Esophagus squamous epithelium (tissue), 4 donors: ENCODE results near the gene DTNB.

Experiments used
- POLR2A ChIP-seq, 4 donors: fragments of 450-650 bp; IDR thresholded peaks; one replicate each; pipeline ENCODE4 v1.6.1; 2017; ENCODE audit warnings: antibody characterized with exemption in 4 of 4, mild to moderate bottlenecking in 4 of 4, moderate library complexity in 3 of 4
- TF ChIP-seq, protein P1 (sequence below), 6 experiments: fragments of 450-650 bp in 4 of 6; fragments of 200-600 bp in 2 of 6; sonication (generic) in 2 of 6; IDR thresholded peaks; one replicate each; pipeline ENCODE4 v1.5.1; 2016 to 2019; ENCODE audit warnings: antibody characterized with exemption in 6 of 6, mild to moderate bottlenecking in 4 of 6, moderate library complexity in 4 of 6

DNA sequence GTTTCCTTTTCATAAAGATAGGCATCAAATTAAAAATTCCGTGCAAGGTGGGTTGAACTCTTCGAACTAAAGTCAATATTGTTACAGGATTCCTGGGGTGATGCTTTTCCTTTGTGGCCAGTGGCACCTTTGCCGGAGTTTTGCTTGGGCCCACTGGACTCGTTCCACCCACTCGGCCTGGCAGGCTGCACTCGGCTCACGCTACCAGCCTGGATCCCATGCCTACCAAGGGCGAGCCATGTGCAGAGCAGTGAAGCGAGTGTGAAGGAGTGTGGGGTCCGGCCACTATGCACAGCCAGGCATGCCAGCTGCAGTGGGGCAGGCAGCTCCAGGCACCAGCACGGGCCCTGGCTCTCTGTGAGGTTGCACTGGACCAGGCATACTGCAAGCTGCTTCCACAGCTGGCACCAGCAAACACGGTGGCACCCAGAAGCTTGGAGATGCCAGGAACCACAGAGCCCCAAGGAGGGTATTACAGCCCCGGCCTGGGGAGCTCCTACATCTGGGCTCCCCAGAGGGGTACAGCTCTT lies 83.6 kb downstream of the DTNB start:
- TF ChIP-seq, protein P1, sequence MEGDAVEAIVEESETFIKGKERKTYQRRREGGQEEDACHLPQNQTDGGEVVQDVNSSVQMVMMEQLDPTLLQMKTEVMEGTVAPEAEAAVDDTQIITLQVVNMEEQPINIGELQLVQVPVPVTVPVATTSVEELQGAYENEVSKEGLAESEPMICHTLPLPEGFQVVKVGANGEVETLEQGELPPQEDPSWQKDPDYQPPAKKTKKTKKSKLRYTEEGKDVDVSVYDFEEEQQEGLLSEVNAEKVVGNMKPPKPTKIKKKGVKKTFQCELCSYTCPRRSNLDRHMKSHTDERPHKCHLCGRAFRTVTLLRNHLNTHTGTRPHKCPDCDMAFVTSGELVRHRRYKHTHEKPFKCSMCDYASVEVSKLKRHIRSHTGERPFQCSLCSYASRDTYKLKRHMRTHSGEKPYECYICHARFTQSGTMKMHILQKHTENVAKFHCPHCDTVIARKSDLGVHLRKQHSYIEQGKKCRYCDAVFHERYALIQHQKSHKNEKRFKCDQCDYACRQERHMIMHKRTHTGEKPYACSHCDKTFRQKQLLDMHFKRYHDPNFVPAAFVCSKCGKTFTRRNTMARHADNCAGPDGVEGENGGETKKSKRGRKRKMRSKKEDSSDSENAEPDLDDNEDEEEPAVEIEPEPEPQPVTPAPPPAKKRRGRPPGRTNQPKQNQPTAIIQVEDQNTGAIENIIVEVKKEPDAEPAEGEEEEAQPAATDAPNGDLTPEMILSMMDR (IDR thresholded peaks at IDR 0.05), result no peak
- TF ChIP-seq POLR2A (IDR thresholded peaks at IDR 0.05), result no peak
